ENCODE results near the gene DCBLD2. TPM values are rescaled to one million over a fixed set of nuclear protein-coding genes. Genes with fewer than 3 reads are reported as not detected.

The DCBLD2 gene
- total RNA-seq, 1 donor = 300 TPM

- H3K4me3 ChIP-seq (ENCODE audit: low read depth, low read length) = no peak overlapping the region
- TF ChIP-seq CTCF (IDR thresholded peaks at IDR 0.05; ENCODE audit: insufficient read depth, low read depth, low read length) = no peak
- no peak for DNase-seq (ENCODE audit: low read depth)
These were observed 125.4 kb downstream of the DCBLD2 start for GRCh38 chr3:98776140-98776493.

- TF ChIP-seq CTCF (IDR thresholded peaks at IDR 0.05; ENCODE audit: insufficient read depth, low read depth, low read length) = no peak
- H3K4me3 ChIP-seq (ENCODE audit: low read depth, low read length) = no peak overlapping the region
- no peak for DNase-seq (ENCODE audit: low read depth)
These were observed 125.9 kb downstream of the DCBLD2 start for GRCh38 chr3:98775459-98776139.

GRCh38 chr3:98772022-98772421, 129.5 kb downstream of the DCBLD2 start:
- no peak for TF ChIP-seq CTCF (IDR thresholded peaks at IDR 0.05; ENCODE audit: insufficient read depth, low read depth, low read length)
- no peak for DNase-seq (ENCODE audit: low read depth)
- H3K4me3 ChIP-seq (ENCODE audit: low read depth, low read length) = no peak overlapping the region

GRCh38 chr3:98770261-98771039, 131.0 kb downstream of the DCBLD2 start:
- TF ChIP-seq CTCF (IDR thresholded peaks at IDR 0.05; ENCODE audit: insufficient read depth, low read depth, low read length) = no peak
- no peak overlapping the region for H3K4me3 ChIP-seq (ENCODE audit: low read depth, low read length)
- no peak for DNase-seq (ENCODE audit: low read depth)

- TF ChIP-seq CTCF (IDR thresholded peaks at IDR 0.05; ENCODE audit: insufficient read depth, low read depth, low read length) = no peak
- DNase-seq (ENCODE audit: low read depth) = no peak
- no peak overlapping the region for H3K4me3 ChIP-seq (ENCODE audit: low read depth, low read length)
These were observed 132.0 kb downstream of the DCBLD2 start for GRCh38 chr3:98769448-98769847.

GRCh38 chr3:98768961-98769360, 132.5 kb downstream of the DCBLD2 start:
- H3K4me3 ChIP-seq (ENCODE audit: low read depth, low read length) = no peak overlapping the region
- no peak for TF ChIP-seq CTCF (IDR thresholded peaks at IDR 0.05; ENCODE audit: insufficient read depth, low read depth, low read length)
- no peak for DNase-seq (ENCODE audit: low read depth)
